CD14-positive monocyte (primary cell): ENCODE measurements around the gene AR. TPM values are rescaled to one million over a fixed set of nuclear protein-coding genes. Genes with fewer than 3 reads are reported as not detected.

Experiments used
- DNase-seq, 3 donors: peaks; one replicate each; pipeline ENCODE4 v3.0.0-alpha.2; 2011 to 2022
- H2AFZ ChIP-seq: 2 replicates; pipeline ENCODE4 v1.6.0; 2012; ENCODE audit warnings: mild to moderate bottlenecking, low read depth, low read length, inconsistent platforms; ENCODE audit not compliant: insufficient read depth, poor library complexity, severe bottlenecking
- H3K27ac ChIP-seq, 2 donors: 1 replicate in 1 of 2; 2 replicates in 1 of 2; pipeline ENCODE4 v1.5.1; 2012 to 2013; ENCODE audit warnings: low read length in 2 of 2, control low read depth in 1 of 2, inconsistent platforms in 1 of 2, low read depth in 1 of 2, mild to moderate bottlenecking in 1 of 2
- H3K27me3 ChIP-seq, 2 donors: one replicate each; pipeline versions ENCODE4 v1.6.0 to v1.6.1; 2011 to 2013; ENCODE audit warnings: low read length in 2 of 2; ENCODE audit not compliant: control insufficient read depth in 2 of 2, insufficient read depth in 2 of 2
- H3K36me3 ChIP-seq, 2 donors: replicated peaks in 1 of 2; 1 replicate in 1 of 2; 2 replicates in 1 of 2; pipeline versions ENCODE4 v1.5.1 to v1.6.1; 2012 to 2013; ENCODE audit warnings: low read length in 2 of 2, control low read depth in 1 of 2, inconsistent platforms in 1 of 2, mild to moderate bottlenecking in 1 of 2; ENCODE audit not compliant: insufficient read depth in 2 of 2, control insufficient read depth in 1 of 2
- H3K4me1 ChIP-seq, 2 donors: 1 replicate in 1 of 2; 2 replicates in 1 of 2; pipeline versions ENCODE4 v1.5.1 to v1.6.1; 2012 to 2013; ENCODE audit warnings: low read length in 2 of 2, control low read depth in 1 of 2, inconsistent platforms in 1 of 2, mild to moderate bottlenecking in 1 of 2, moderate library complexity in 1 of 2; ENCODE audit not compliant: insufficient read depth in 2 of 2, control insufficient read depth in 1 of 2
- H3K4me2 ChIP-seq: replicated peaks from 2 replicates; pipeline ENCODE3; 2012; ENCODE audit warnings: low read length, moderate library complexity, mild to moderate bottlenecking; ENCODE audit not compliant: poor library complexity, severe bottlenecking; ENCODE audit errors: extremely low read depth
- H3K4me3 ChIP-seq, 3 experiments: fragments of 200-600 bp in 1 of 3; sonication (generic) in 1 of 3; replicated peaks in 1 of 3; 1 replicate in 2 of 3; 2 replicates in 1 of 3; pipeline ENCODE4 v1.5.1; 2011 to 2013; ENCODE audit warnings: low read length in 3 of 3, mild to moderate bottlenecking in 3 of 3, control low read depth in 2 of 3, low read depth in 2 of 3, inconsistent platforms in 1 of 3, moderate library complexity in 1 of 3
- H3K79me2 ChIP-seq: 2 replicates; pipeline ENCODE4 v1.6.0; 2012; ENCODE audit warnings: mild to moderate bottlenecking, control low read depth, inconsistent platforms, low read length, moderate library complexity; ENCODE audit not compliant: insufficient read depth
- H3K9ac ChIP-seq: 2 replicates; pipeline ENCODE4 v1.6.0; 2017; ENCODE audit warnings: low read length, mild to moderate bottlenecking; ENCODE audit not compliant: insufficient read depth, poor library complexity, severe bottlenecking
- H3K9me3 ChIP-seq, 2 donors: replicated peaks in 1 of 2; 1 replicate in 1 of 2; 2 replicates in 1 of 2; pipeline versions ENCODE4 v1.5.1 to v1.6.1; 2012 to 2013; ENCODE audit warnings: low read length in 2 of 2, control low read depth in 1 of 2; ENCODE audit not compliant: control insufficient read depth in 1 of 2, insufficient read depth in 1 of 2
- H4K20me1 ChIP-seq: 2 replicates; pipeline ENCODE4 v1.6.0; 2012; ENCODE audit warnings: mild to moderate bottlenecking, low read length, control low read depth, moderate library complexity; ENCODE audit not compliant: insufficient read depth
- H3K27ac Mint-ChIP-seq, 7 donors: one replicate each; pipeline ENCODE4 v1.8.0; 2020; ENCODE audit warnings: mild to moderate bottlenecking in 7 of 7, mixed read lengths in 7 of 7, moderate library complexity in 6 of 7, inconsistent platforms in 2 of 7
- H3K27me3 Mint-ChIP-seq, 3 donors: one replicate each; pipeline ENCODE4 v1.8.0; 2021 to 2022; ENCODE audit warnings: low read depth in 3 of 3, mild to moderate bottlenecking in 3 of 3, mixed read lengths in 3 of 3, moderate library complexity in 3 of 3, inconsistent platforms in 1 of 3
- H3K36me3 Mint-ChIP-seq, 2 donors: one replicate each; pipeline ENCODE4 v1.8.0; 2020; ENCODE audit warnings: mixed read lengths in 2 of 2, inconsistent platforms in 1 of 2, mild to moderate bottlenecking in 1 of 2
- H3K4me1 Mint-ChIP-seq: one replicate; pipeline ENCODE4 v1.8.0; 2020; ENCODE audit warnings: mild to moderate bottlenecking, mixed read lengths
- H3K4me3 Mint-ChIP-seq, 2 donors: one replicate each; pipeline ENCODE4 v1.8.0; 2020; ENCODE audit warnings: mild to moderate bottlenecking in 2 of 2, mixed read lengths in 2 of 2, moderate library complexity in 1 of 2
- H3K9me3 Mint-ChIP-seq, 7 donors: one replicate each; pipeline ENCODE4 v1.8.0; 2020 to 2022; ENCODE audit warnings: mixed read lengths in 7 of 7, mild to moderate bottlenecking in 6 of 7, moderate library complexity in 6 of 7, inconsistent platforms in 2 of 7
- CTCF ChIP-seq: fragments of 200-600 bp; IDR thresholded peaks from one replicate; pipeline ENCODE4 v1.8.0; 2022; ENCODE audit warnings: antibody characterized with exemption, mild to moderate bottlenecking
- WGBS: methylation state at CpG from one replicate; pipeline ENCODE4 v1.1.5; 2013; ENCODE audit warnings: missing lambda C conversion rate; ENCODE audit not compliant: insufficient coverage; 5-methylcytosine and 5-hydroxymethylcytosine counted together
- intact Hi-C, 2 donors: fragments of 100-400 bp; cut with micrococcal nuclease; formaldehyde crosslinking; loops; one replicate each; pipeline versions ENCODE4 v1.15.0 to v1.15.1; 2023
- polyA minus RNA-seq: library from RNA; depleted of rRNA, polyadenylated mRNA; stranded (reverse); fragments of >200 nt; gene quantifications from 2 replicates; pipeline ENCODE4 v1.2.3, GENCODE V29; 2012
- polyA plus RNA-seq, 3 donors: library from polyadenylated mRNA; depleted of rRNA in 1 of 3; unstranded in 2 of 3; stranded (reverse) in 1 of 3; fragments of 300-500 nt in 2 of 3; fragments of >200 nt in 1 of 3; fragmentation: Illumina TruSeq in 2 of 3; gene quantifications; 1 replicate in 2 of 3; 2 replicates in 1 of 3; pipeline ENCODE4 v1.2.3, GENCODE V29; 2012 to 2021
- total RNA-seq, 12 experiments: library from RNA in 1 of 12; stranded (reverse) in 1 of 12; fragments of 120-200 nt in 1 of 12; gene quantifications; one replicate each; pipeline ENCODE4 v1.2.4 and lab custom pipeline; 2013 to 2026; ENCODE audit warnings: mixed read lengths in 6 of 12, inconsistent platforms in 1 of 12

AR gene
- total RNA-seq (2013): 0.02 TPM
- polyA plus RNA-seq: not detected
- under 0.01 TPM in 2 replicates for polyA minus RNA-seq
- total RNA-seq (lab: John Stamatoyannopoulos, UW): 0 to 3.0 (median 0.16) reads per million in 11 experiments

- H3K27me3 Mint-ChIP-seq: peaks cover 43 to 68% (median 45%) of the 10 kb centered on the region in 3 donors
- H3K4me1 Mint-ChIP-seq: peaks cover 26% of the 10 kb centered on the region
- under 1% methylated on average over 24 of the region's 30 CpGs for WGBS
- no peak for DNase-seq
- peak within 1 kb of the TSS; percentile 29 for H2AFZ ChIP-seq
- H3K4me1 ChIP-seq: peaks cover 15 to 28% of the 10 kb centered on the region in 2 donors
- peaks cover 27 to 65% of the 10 kb centered on the region in 2 donors for H3K27me3 ChIP-seq
- H4K20me1 ChIP-seq: no peaks in the 10 kb centered on the region
- intact Hi-C loops: no loop called here
- no peak within 1 kb of the TSS for H3K27ac Mint-ChIP-seq
- H3K36me3 ChIP-seq: no peaks in the 10 kb centered on the region
- H3K4me3 ChIP-seq: peak within 1 kb of the TSS in 1 of 3 experiments; percentile 42
- H3K9ac ChIP-seq: no peak within 1 kb of the TSS
- H3K36me3 Mint-ChIP-seq: peaks cover 7 to 8% of the 10 kb centered on the region in 2 donors
- H3K4me2 ChIP-seq: peak within 1 kb of the TSS; percentile 46
- peaks cover 0 to 18% (median 5%) of the 10 kb centered on the region in 7 donors for H3K9me3 Mint-ChIP-seq
- H3K79me2 ChIP-seq: no peaks in the 10 kb centered on the region
- H3K4me3 Mint-ChIP-seq: peak within 1 kb of the TSS; percentile 24 to 82
- H3K27ac ChIP-seq: no peak within 1 kb of the TSS
- no peak for TF ChIP-seq CTCF
- peaks cover 0 to 11% of the 10 kb centered on the region in 2 donors for H3K9me3 ChIP-seq
Measured at GRCh38 chrX:67543818-67544217, at the start of gene AR. Gene AR (plus strand): TSS chrX:67544021. CDS start chrX:67545147, 1,126 bp downstream.

GRCh38 chrX:67500617-67501016 is 43.2 kb upstream of the AR start:
- H3K79me2 ChIP-seq: no peaks in the 10 kb centered on the region
- no peaks in the 10 kb centered on the region for H3K36me3 ChIP-seq
- H2AFZ ChIP-seq: no peak overlapping the region
- H3K4me1 ChIP-seq: no peaks in the 10 kb centered on the region
- Mint-ChIP-seq H3K27ac (no peak overlapping the region), H3K4me1 (no peaks in the 10 kb centered on the region), H3K4me3 (no peak overlapping the region), H3K36me3 (no peaks in the 10 kb centered on the region), H3K9me3 (peaks cover 1 to 4% (median 2%) of the 10 kb centered on the region in 7 donors), H3K27me3 (no peaks in the 10 kb centered on the region)
- H3K9ac ChIP-seq: no peak overlapping the region
- no peaks in the 10 kb centered on the region for H4K20me1 ChIP-seq
- no peaks in the 10 kb centered on the region for H3K9me3 ChIP-seq
- no peak overlapping the region for H3K27ac ChIP-seq
- no peak for TF ChIP-seq CTCF
- no peak overlapping the region for H3K4me3 ChIP-seq
- intact Hi-C loops: no loop called here
- WGBS: no CpG with 5 or more reads among the region's 1 CpG
- no peaks in the 10 kb centered on the region for H3K27me3 ChIP-seq
- no peak for DNase-seq
- H3K4me2 ChIP-seq: no peak overlapping the region
